GM18909 (cell line): ENCODE measurements around the gene GRAMD1A.
"Not testable (repeated sequence)": the region's sequence is repeated elsewhere in the genome, so short reads cannot be mapped to it uniquely, and the experiment has no call there.

ENCODE experiments used
- ATAC-seq: cut with Tn5 transposase; IDR thresholded peaks from one replicate; pipeline ENCODE4 v1.9.1; 2021; ENCODE audit warnings: mild to moderate bottlenecking; ENCODE audit not compliant: unreplicated experiment, poor library complexity

GRAMD1A gene

DNA sequence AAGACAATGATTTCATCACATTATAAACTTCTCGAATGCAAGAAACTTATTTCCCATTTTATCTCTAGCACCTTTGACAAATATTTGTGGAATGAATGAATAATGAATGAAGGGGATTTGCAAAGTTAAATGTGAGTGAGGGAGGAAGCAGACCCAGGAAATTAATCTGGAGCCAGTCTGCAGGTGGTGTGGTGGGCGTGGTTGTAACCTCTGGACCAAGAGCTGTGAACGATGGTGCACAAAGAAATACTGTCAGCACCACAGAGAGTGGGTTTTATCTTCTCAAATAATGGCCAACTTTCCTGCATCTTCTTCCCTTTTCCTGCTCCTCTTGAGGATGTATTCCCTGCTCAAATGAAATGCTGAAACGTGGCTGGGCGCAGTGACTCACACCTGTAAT lies 25.1 kb upstream of the GRAMD1A start:
- no peak for ATAC-seq

DNA sequence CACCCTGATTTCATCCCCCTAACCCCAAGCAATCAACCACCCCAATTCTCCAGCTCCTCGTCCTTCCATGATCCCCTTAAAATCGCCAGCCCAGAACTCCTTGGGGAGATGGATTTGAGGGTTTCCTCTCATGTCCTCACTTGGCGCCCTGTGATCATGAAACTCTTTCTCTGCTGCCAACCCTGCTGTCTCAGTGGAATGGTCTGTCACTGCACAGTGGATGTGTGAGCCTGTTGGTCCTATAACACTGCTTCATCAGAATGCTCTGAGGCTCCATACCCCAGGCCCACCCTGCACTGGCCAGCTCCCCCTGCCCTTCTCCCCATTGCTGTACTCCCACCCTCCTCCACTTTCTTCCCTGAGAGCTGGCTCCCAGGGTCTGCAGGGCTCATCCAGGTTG lies 23.5 kb upstream of the GRAMD1A start:
- ATAC-seq: no peak

DNA sequence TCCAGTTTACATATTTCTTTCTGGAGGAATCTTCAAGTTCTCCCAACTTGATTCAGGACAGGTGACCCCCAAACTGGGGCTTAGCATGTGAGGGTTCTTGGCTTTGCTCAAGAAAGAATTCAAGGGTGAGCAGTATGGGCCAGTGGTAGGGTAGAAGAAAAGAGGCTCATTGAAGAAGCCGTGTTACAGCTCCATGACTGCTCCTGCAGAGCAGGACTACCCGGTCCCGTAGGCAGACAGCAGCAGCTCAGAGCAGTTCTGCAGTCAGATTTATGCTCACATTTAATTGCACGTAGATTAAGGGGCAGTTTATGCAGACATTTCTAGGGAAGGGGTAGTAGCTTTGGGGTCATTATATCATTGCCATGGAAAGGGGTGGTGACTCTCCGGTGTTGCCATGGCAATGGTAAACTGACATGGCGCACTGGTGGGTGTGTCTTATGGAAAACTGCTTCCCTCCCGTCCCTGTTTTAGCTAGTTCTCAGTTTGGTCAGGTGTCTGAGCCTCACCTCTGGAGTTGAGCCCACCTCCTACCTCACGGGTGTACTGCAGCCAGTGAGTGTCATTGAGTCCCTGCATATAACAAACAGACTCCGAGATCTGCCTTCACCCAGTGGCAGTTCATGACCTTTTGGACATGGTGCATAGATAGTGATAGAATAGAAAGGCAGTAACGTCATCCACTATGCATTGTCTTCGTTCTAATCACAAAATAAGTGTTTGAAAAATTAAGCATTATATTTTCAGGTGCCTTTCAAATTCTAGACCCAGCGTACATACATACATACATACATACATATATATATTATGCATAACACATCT lies 20.1 kb upstream of the GRAMD1A start:
- ATAC-seq: no peak

- no peak for ATAC-seq
These were observed 17.8 kb upstream of the GRAMD1A start for GRCh38 chr19:34982275-34982674.

- ATAC-seq: no peak
These were observed 16.3 kb upstream of the GRAMD1A start for GRCh38 chr19:34983786-34984185.

DNA sequence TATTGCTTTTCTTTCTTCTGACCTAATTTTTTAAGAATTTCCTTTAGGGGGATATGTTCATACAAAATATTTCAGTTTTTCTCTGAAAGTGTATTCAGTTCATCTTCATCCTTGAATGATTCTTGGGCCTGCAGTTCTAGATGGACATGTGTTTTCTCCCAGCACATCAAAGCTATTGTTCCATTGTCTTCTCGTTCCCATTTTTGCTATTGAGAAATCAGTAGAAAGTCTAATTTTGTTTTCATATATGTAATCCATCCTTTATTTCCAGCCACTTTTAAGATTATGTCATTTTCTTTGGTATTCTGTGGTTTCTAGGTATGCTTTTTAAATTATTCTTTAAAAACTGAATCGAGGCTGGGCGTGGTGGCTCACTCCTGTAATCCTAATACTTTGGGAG lies 15.8 kb upstream of the GRAMD1A start:
- ATAC-seq: no peak

DNA sequence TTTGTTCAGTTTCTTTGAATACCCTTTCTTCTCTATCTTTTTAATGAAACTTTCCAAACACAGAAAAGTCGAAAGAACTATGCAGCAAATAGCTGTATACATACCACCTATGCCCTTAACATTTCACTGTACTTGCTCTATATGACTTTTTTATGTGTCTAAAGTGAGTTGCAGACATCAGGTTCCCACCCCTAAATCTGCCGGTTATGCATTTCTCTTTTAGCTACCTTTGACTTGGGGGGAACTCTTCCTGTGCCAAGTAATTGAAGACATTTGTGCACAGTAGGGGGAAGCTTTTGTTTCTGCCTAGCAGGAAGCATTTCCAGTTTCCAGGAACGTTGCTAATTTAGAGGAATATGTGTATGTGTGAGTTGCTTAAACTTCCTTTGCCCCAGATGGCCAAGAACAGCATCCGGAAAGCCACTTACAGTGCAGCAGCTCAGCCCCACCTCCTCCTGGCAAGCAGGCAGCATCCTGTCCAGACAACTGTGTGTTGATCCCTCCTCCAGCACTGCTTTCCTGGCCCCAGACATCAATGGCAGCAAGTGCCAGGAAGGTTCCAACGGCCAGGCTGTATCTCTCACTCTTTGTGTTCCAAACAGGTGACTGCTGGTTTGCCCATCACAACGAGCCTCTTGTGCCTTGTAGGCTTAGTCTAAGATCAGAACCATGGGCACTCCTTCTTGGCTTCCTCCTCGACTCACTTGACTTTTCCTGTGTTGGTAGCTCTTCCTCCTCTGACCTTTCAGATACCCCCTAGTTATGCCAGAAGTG lies 14.7 kb upstream of the GRAMD1A start:
- no peak for ATAC-seq

DNA sequence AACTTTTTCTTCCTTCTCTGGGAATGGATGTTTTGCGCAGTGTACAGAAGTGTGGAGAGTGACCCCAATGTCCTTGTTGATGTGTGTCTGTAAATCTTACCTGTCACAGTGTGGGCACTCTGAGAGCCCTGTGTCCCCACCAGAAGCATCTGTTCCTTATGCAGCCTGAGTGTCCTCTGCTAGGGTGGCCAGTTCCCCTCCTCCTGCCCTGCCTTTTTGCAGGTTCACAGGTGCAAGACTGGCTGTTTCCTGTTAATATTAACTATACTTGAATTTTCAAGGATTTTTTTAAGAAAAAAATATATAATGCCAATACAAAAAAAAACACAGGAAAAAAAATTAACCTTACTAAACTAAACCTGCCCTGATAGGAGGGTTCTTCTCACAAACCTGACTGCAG lies 12.0 kb upstream of the GRAMD1A start:
- ATAC-seq: no peak

DNA sequence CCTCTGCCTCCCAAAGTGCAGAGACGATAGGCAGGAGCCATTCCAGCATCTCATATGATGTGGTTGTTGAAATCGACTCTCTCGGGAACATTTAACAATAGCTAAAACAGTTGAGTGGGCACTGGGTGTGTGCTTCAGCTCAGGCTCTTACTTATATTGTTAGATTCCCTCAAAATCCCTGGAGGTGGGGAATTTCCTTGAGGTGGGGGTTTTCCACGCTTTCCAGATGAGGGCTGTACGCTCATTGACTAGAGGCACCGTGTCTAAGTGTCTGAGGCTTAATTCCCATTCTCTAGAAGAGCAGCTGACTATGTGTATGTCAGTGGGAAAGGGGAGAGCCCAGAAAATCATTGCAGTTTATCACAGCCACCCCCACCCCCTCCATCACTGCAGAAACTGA lies 10.8 kb upstream of the GRAMD1A start:
- ATAC-seq: no peak

- ATAC-seq: no peak
These were observed 9.4 kb upstream of the GRAMD1A start for GRCh38 chr19:34990578-34991192.

GRCh38 chr19:34991542-34992333 lies 8.4 kb upstream of the GRAMD1A start:
- no peak for ATAC-seq

DNA sequence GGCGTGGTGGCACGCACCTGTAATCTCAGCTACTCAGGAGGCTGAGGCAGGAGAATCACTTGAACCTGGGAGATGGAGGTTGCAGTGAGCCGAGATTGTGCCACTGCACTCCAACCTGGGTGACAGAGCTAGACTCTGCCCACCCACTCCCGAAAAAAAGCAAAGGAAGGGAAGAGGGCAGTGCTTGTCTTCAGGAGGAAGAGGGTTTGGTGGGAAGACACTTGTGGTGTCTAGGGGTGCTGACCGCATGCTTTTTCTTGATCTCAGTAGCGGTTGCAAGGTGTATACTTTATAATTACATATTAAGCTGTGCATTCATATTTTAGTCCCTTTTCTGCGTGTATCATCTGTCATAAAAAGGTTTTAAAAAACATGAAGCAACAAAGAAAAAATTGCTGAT lies 7.5 kb upstream of the GRAMD1A start:
- not testable (repeated sequence) for ATAC-seq

DNA sequence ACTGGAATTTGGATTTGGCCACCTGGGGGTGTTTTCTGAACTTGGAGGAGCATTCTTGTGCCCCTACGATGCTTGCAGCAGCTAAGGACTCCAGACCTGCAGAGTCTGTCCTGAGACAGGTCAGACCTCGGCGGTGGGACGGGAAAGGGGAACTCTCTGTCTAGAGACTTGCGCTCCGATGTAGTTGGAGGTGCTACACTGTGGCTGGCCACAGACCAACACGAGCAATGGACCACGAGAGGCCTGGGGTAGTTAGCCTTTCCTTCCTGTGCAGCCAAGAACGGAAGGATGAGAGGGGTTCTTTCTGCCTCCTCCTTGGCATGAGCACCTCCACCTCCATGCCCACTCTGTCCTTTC lies 5.9 kb upstream of the GRAMD1A start:
- ATAC-seq: no peak

DNA sequence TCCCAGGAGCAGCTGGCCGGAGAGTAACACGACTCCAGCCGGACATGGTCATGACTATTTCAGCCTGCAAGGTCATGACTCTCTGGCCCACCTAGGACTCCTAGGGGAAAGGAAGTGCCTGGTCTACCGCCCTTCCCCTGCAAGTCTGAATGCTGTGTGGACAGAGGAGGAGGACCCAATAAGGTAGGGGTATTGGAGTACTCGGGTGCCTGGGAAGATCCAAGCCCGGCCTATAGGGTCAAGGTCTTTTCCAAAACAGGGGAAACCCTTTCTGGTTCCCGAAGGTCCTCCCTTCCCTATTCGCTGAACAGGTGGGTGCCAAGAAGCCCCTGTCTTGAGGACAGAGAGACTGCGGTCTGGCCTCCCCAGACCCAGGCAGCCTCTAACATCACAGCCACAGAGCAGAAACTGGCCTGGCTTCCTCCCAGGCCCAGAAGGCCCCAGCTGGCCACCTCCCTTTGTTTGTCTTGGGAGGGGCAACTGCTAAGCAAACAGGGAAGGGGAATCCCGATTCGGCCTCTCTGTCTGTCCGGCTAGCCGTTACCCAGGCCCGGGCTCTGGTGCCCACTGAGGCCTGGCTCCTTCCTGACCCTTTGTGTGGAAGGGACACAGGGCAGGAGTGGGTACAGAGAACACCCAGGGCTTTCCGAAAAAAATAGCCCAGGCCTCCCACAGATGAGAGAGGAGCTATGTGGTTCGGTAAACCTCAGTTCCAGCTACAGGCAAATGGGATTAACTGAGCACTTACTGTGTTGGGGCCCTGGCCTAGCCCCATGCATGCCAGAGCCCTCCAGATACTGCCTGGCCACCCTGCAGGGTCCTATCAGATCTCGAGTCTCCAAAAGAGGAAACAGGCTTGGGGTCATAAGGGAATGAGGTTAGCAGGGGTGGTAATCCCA lies 5.2 kb upstream of the GRAMD1A start:
- no peak for ATAC-seq

DNA sequence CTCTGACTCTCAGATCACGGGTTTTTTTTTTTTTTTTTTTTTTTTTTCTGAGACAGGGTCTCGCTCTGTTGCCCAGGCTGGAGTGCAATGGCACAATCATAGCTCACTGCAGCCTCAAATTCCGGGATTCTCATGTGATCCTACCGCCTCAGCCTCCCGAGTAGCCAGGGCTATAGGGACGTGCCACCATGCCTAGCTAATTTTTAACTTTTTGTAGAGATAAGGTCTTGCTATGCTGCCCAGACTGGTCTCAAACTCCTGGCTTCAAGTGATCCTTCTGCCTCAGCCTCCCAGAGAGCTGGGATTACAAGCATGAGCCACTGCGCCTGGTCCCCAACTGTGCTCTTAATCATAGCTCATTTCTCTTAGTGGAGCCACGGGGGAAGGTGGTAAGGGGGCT lies 4.6 kb upstream of the GRAMD1A start:
- ATAC-seq: no peak

- ATAC-seq: no peak
These were observed 3.0 kb upstream of the GRAMD1A start for GRCh38 chr19:34997071-34997617.

DNA sequence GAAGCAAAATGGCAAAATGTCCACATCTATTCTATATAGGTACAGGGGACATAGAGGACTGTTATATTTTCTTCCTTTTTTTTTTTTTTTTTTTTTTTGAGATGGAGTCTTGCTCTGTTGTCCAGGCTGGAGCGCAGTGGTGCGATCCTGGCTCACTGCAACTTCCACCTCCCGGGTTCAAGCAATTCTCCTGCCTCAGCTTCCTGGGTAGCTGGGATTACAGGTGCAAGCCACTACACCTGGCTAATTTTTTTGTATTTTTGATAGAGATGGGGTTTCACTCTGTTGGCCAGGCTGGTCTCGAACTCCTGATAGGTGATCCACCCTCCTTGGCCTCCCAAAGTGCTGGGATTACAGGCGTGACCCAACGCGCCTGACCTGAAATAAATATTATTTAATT lies 1.9 kb upstream of the GRAMD1A start:
- ATAC-seq: not testable (repeated sequence)

- no peak for ATAC-seq
These were observed 1.2 kb upstream of the GRAMD1A start for GRCh38 chr19:34998777-34999497.

DNA sequence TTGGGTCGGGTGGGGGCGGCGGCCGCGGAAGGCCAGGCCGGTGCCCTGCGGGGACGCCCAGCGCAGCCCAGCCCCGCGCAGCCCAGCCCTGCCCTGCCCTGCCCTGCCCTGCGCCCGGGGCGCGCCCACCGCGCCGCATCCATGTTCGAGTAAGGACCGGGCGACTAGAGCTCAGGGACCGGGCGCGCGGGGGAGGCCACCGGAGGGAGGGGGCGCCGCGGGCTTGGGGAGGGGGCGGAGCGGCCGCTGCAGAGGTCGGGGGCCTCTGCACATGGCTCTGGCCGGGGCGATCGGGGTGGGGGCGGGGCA lies 169 bp downstream of the GRAMD1A start:
- ATAC-seq: no peak
